Activated CD8-positive, alpha-beta T cell treated with anti-CD3 and anti-CD28 coated beads for 36 hours (primary cell): Measurements from ENCODE around the gene COL13A1. TPM values are rescaled to one million over a fixed set of nuclear protein-coding genes. Genes with fewer than 3 reads are reported as not detected.

Experiments
- ATAC-seq: fragments of 200-7000 bp; cut with Tn5 transposase; one replicate; pipeline ENCODE4 v1.10.0; 2021; ENCODE audit warnings: mild to moderate bottlenecking, moderate library complexity
- CTCF ChIA-PET: fragments of 350-600 bp; sonication (Branson Sonifier 250); formaldehyde crosslinking; loops from one replicate; lab custom pipeline; 2021; ENCODE audit warnings: antibody characterized with exemption; lab: Charles Lee
- POLR2A ChIA-PET: fragments of 350-600 bp; sonication (Branson Sonifier 250); formaldehyde crosslinking; loops from one replicate; lab custom pipeline; 2021; ENCODE audit warnings: antibody characterized with exemption; lab: Charles Lee
- DNase-seq: peaks from one replicate; pipeline ENCODE4 v3.0.0-alpha.2; 2020
- H3K27ac Mint-ChIP-seq: one replicate; pipeline ENCODE4 v1.8.0; 2021; ENCODE audit warnings: mild to moderate bottlenecking, mixed read lengths
- H3K27me3 Mint-ChIP-seq: one replicate; pipeline ENCODE4 v1.8.0; 2021; ENCODE audit warnings: mixed read lengths
- H3K36me3 Mint-ChIP-seq: one replicate; pipeline ENCODE4 v1.8.0; 2021; ENCODE audit warnings: low read depth, mixed read lengths
- H3K4me1 Mint-ChIP-seq: one replicate; pipeline ENCODE4 v1.8.0; 2021; ENCODE audit warnings: low read depth, mixed read lengths
- H3K4me3 Mint-ChIP-seq: one replicate; pipeline ENCODE4 v1.8.0; 2021; ENCODE audit warnings: mild to moderate bottlenecking, moderate library complexity, mixed read lengths
- H3K9me3 Mint-ChIP-seq: one replicate; pipeline ENCODE4 v1.8.0; 2021; ENCODE audit warnings: mixed read lengths
- CTCF ChIP-seq: fragments of 200-600 bp; IDR thresholded peaks from one replicate; pipeline ENCODE4 v1.8.0; 2022; ENCODE audit warnings: antibody characterized with exemption, mild to moderate bottlenecking
- intact Hi-C: fragments of 100-400 bp; cut with micrococcal nuclease; formaldehyde crosslinking; loops from one replicate; pipeline ENCODE4 v1.10.0; 2022
- total RNA-seq, 2 experiments: library from RNA; stranded (reverse); gene quantifications; one replicate each; pipeline ENCODE4 v1.2.3, GENCODE V29; 2021

COL13A1 gene
- total RNA-seq, 2 experiments from 2014 or later, result not detected

GRCh38 chr10:69864321-69864720 lies 62.6 kb downstream of the COL13A1 start:
- no peaks in the 10 kb centered on the region for H3K9me3 Mint-ChIP-seq
- no peak overlapping the region for H3K4me3 Mint-ChIP-seq
- TF ChIP-seq CTCF, result no peak
- no peaks in the 10 kb centered on the region for H3K36me3 Mint-ChIP-seq
- intact Hi-C loops, result no loop called here
- no peaks in the 10 kb centered on the region for H3K27me3 Mint-ChIP-seq
- CTCF ChIA-PET, result no interaction called here
- H3K4me1 Mint-ChIP-seq, result peaks cover 5% of the 10 kb centered on the region
- POLR2A ChIA-PET, result no interaction called here
- no peak overlapping the region for H3K27ac Mint-ChIP-seq
- ATAC-seq, result no peak
- DNase-seq, result no peak

GRCh38 chr10:69865450-69865849 lies 63.7 kb downstream of the COL13A1 start:
- Mint-ChIP-seq H3K4me1 (peaks cover 5% of the 10 kb centered on the region), H3K4me3 (no peak overlapping the region), H3K9me3 (no peaks in the 10 kb centered on the region), H3K36me3 (no peaks in the 10 kb centered on the region), H3K27me3 (no peaks in the 10 kb centered on the region), H3K27ac (no peak overlapping the region)
- POLR2A ChIA-PET, result no interaction called here
- intact Hi-C loops, result no loop called here
- no peak for ATAC-seq
- TF ChIP-seq CTCF, result no peak
- CTCF ChIA-PET, result no interaction called here
- no peak for DNase-seq

GRCh38 chr10:69866246-69866687 lies 64.6 kb downstream of the COL13A1 start:
- ATAC-seq (no peak), DNase-seq (no peak)
- peaks cover 5% of the 10 kb centered on the region for H3K4me1 Mint-ChIP-seq
- no peaks in the 10 kb centered on the region for H3K9me3 Mint-ChIP-seq
- POLR2A ChIA-PET, result no interaction called here
- intact Hi-C loops, result no loop called here
- no peaks in the 10 kb centered on the region for H3K27me3 Mint-ChIP-seq
- H3K36me3 Mint-ChIP-seq, result no peaks in the 10 kb centered on the region
- TF ChIP-seq CTCF, result no peak
- H3K27ac Mint-ChIP-seq, result no peak overlapping the region
- no peak overlapping the region for H3K4me3 Mint-ChIP-seq
- CTCF ChIA-PET, result no interaction called here

GRCh38 chr10:69866688-69867461 lies 65.2 kb downstream of the COL13A1 start:
- Mint-ChIP-seq H3K27me3 (no peaks in the 10 kb centered on the region), H3K36me3 (no peaks in the 10 kb centered on the region), H3K4me1 (no peaks in the 10 kb centered on the region), H3K9me3 (no peaks in the 10 kb centered on the region), H3K4me3 (no peak overlapping the region), H3K27ac (no peak overlapping the region)
- POLR2A ChIA-PET, result no interaction called here
- no peak for DNase-seq
- intact Hi-C loops, result no loop called here
- CTCF ChIA-PET, result no interaction called here
- TF ChIP-seq CTCF, result no peak
- no peak for ATAC-seq

- Mint-ChIP-seq H3K36me3 (no peaks in the 10 kb centered on the region), H3K9me3 (no peaks in the 10 kb centered on the region), H3K4me1 (no peaks in the 10 kb centered on the region), H3K27me3 (no peaks in the 10 kb centered on the region), H3K4me3 (no peak overlapping the region), H3K27ac (no peak overlapping the region)
- CTCF ChIA-PET, result interaction anchor here (1.0 to 1.3 kb wide), 3 partner anchors 8 to 223 kb away, joined by 3 to 5 read pairs (median 4); no protein-coding TSS in a partner anchor
- POLR2A ChIA-PET, result no interaction called here
- ATAC-seq, result no peak
- no peak for TF ChIP-seq CTCF
- intact Hi-C loops, result no loop called here
- no peak for DNase-seq
These were observed 66.2 kb downstream of the COL13A1 start for GRCh38 chr10:69867699-69868558.
